Omental fat pad (tissue), 4 donors: ENCODE data around the gene LRRTM3. TPM values are rescaled to one million over a fixed set of nuclear protein-coding genes. Genes with fewer than 3 reads are reported as not detected.

Experiments used
- ATAC-seq: fragments of 150-250 bp; one replicate; pipeline ENCODE4 v1.9.1; 2016; ENCODE audit warnings: mild to moderate bottlenecking, moderate library complexity; ENCODE audit not compliant: low FRiP score
- DNase-seq: peaks from one replicate; pipeline ENCODE4 v3.0.0-alpha.2; 2019; ENCODE audit warnings: low spot score
- total RNA-seq, 4 donors: library from RNA; depleted of rRNA; stranded (reverse); fragments of >200 nt; gene quantifications; one replicate each; pipeline ENCODE4 v1.1.0, GENCODE V29; 2016
- TF ChIP-seq, protein P1 (sequence below), 3 donors: fragments of 450-650 bp; IDR thresholded peaks; one replicate each; pipeline ENCODE4 v1.5.1; 2016 to 2017; ENCODE audit warnings: antibody characterized with exemption in 3 of 3, mild to moderate bottlenecking in 3 of 3, moderate library complexity in 2 of 3

LRRTM3 gene
- total RNA-seq, 4 donors from 2014 or later: 0.09 TPM; not detected in 3

- no peak for DNase-seq
- TF ChIP-seq, protein P1, sequence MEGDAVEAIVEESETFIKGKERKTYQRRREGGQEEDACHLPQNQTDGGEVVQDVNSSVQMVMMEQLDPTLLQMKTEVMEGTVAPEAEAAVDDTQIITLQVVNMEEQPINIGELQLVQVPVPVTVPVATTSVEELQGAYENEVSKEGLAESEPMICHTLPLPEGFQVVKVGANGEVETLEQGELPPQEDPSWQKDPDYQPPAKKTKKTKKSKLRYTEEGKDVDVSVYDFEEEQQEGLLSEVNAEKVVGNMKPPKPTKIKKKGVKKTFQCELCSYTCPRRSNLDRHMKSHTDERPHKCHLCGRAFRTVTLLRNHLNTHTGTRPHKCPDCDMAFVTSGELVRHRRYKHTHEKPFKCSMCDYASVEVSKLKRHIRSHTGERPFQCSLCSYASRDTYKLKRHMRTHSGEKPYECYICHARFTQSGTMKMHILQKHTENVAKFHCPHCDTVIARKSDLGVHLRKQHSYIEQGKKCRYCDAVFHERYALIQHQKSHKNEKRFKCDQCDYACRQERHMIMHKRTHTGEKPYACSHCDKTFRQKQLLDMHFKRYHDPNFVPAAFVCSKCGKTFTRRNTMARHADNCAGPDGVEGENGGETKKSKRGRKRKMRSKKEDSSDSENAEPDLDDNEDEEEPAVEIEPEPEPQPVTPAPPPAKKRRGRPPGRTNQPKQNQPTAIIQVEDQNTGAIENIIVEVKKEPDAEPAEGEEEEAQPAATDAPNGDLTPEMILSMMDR (IDR thresholded peaks at IDR 0.05): no peak
- ATAC-seq: no peak
Observed at GRCh38 chr10:67075491-67075971, 149.7 kb downstream of the LRRTM3 start.

DNA sequence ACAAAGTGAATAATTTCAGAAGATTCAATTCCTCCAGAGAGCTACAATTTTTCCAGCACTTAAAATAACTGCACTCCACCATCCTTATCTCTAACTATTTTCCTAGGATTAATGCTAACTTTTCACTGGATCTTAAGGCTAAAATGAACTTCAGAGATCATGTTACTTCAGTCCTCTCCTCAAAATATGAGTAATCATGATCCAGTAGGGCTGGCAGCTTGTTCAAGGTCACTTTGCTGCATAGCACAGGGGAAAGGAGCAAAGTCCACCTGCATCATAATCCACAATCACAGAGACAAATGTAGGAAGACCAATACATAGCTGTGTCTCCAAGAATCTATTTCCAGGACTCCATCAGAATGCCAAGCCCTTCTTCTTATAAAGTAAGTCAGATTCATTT, 150.3 kb downstream of the LRRTM3 start:
- TF ChIP-seq, protein P1 (IDR thresholded peaks at IDR 0.05): no peak
- ATAC-seq (no peak), DNase-seq (no peak)

DNA sequence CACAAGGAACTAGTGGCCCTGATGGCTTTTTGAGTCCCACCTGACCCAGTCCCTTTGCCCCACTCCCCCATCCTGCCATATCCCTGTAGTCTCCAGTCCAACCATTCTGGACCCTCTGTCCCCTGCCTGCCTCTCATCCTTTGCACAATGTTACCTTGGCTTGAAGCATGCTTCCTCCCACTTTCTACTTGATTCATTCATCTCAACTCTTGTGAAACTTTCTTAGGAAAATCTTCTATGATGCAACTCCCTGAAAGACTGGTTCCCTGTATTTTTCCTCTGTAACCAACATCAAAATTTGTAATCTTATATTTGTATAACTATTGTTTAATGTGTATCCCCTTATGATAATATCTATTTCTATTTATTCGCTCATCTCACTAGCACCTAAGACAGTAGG, 151.5 kb downstream of the LRRTM3 start:
- TF ChIP-seq, protein P1 (IDR thresholded peaks at IDR 0.05): no peak
- no peak for DNase-seq
- no peak for ATAC-seq

GRCh38 chr10:67079126-67079525, 153.3 kb downstream of the LRRTM3 start:
- no peak for ATAC-seq
- TF ChIP-seq, protein P1 (IDR thresholded peaks at IDR 0.05): no peak
- no peak for DNase-seq

- ATAC-seq (peak; percentile 65), DNase-seq (no peak)
- TF ChIP-seq, protein P1 (IDR thresholded peaks at IDR 0.05): no peak
Observed at GRCh38 chr10:67086327-67087134, 160.7 kb downstream of the LRRTM3 start.

DNA sequence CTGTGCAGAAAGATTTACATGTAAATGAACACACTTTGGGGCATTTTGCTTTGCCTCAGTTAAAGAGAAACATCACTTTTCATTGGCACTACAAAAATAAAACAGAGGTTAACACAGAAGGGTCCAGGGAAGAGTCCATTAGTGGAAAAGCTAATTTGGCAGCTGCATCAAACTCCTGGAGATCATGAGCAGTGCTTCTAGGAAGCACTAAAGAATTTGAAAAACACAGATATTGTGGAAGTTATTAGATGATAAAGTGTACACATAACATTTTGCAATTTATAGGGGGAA, 161.2 kb downstream of the LRRTM3 start:
- DNase-seq: no peak
- TF ChIP-seq, protein P1 (IDR thresholded peaks at IDR 0.05): no peak
- no peak for ATAC-seq

GRCh38 chr10:67088036-67088435, 162.2 kb downstream of the LRRTM3 start:
- ATAC-seq (no peak), DNase-seq (no peak)
- TF ChIP-seq, protein P1 (IDR thresholded peaks at IDR 0.05): no peak
